Left hindlimb (tissue), 1 donor: ENCODE results near the gene PTGR1.

Source experiments
- DNase-seq: peaks from one replicate; pipeline ENCODE4 v3.0.0-alpha.2; 2018

Gene PTGR1

GRCh38 chr9:111531716-111532115 lies 67.7 kb downstream of the PTGR1 start:
- DNase-seq = no peak

DNA sequence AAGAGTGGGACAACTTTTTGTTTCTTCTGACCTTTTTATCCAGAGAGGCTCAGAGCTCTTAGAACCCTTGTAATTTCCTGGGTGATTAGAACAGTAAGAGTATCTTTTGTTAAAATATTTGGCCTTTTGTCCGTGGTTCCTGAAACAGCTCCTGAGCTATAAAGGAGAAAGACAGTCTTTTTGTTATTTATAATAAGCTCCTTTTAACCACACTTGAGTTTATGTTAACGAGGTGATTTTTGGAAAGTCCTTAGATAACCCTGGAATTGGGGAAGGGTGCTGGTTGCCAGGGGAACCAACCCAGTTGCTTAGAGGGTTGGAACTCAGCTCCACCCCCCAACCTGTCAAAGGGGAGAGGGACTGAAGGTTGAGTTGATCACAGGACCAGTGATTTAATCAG lies 69.7 kb downstream of the PTGR1 start:
- DNase-seq = no peak

GRCh38 chr9:111527347-111527746 lies 72.1 kb downstream of the PTGR1 start:
- DNase-seq = no peak

GRCh38 chr9:111525056-111525977 lies 74.1 kb downstream of the PTGR1 start, which contains the start of gene ZNF483:
ZNF483 (plus strand) TSS chr9:111525179; CDS start chr9:111527396, 2,217 bp downstream.
- DNase-seq = peak; percentile 81

DNA sequence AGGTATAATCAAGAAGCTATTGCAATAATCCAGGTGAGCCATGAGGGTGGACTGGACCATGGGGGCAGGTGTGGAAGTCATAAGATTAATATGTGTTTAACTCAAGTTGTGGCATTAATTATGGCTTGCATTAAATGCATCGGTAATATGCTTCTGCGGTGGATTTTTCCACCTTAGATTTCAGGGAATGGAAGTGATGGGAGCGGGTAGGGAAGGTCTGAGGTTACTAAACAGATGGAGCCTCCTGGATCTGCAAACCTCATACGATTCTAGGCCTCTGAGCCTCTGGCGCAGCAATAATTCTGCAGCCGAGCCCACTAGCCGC lies 74.8 kb downstream of the PTGR1 start:
- DNase-seq = no peak

DNA sequence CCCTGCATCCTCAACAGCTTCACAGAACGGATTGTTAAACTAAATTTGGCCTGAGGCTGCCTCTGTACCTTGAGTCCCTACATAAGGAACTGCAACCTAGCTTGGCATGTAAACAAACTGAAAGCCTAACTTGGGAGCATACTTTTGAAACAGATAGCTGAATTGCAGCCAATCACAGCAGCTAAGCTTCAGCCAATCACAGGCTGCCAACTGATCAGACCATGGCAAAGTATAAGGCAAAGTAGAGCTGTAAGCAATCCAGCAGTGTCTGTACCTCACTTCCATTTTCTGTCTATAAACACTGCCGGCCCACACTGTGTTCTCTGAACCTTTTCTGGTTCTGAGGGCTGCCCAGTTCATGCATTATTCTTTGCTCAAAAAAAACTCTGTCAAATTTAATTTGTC lies 83.4 kb downstream of the PTGR1 start:
- DNase-seq = no peak

DNA sequence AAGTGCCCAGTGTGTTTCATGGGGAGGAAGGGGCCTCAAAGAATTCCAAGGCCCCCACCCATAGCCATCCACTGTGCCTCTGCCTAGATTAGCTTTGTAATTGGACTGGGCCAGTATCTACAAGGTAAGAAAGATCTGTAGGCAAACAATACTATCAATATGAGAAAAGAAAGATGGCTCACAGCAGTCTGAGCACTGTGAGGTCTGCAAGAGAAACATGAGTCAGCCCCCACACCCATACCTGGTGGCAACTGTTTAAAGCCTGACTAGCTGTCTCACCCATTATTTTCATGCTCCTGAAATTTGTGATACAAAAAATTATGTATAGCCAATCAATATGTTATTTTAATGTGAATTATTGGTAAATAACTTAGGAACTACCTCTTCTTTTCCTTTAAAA lies 84.5 kb downstream of the PTGR1 start:
- no peak for DNase-seq
